PC-3 (cell line): ENCODE results near the gene GPR78. TPM values are rescaled to one million over a fixed set of nuclear protein-coding genes. Genes with fewer than 3 reads are reported as not detected.
"Not testable (repeated sequence)": the region's sequence is repeated elsewhere in the genome, so short reads cannot be mapped to it uniquely, and the experiment has no call there.

Experiments used
- ATAC-seq: fragments of 200-7000 bp; cut with Tn5 transposase; 2 replicates; pipeline ENCODE4 v1.9.1; 2020; ENCODE audit warnings: mild to moderate bottlenecking, moderate library complexity
- BruUV-seq: library from RNA; stranded (reverse); fragments of 400-500 nt; replicated peaks from 2 replicates; lab custom pipeline; 2021; lab: Mats Ljungman, UMichigan
- CTCF ChIA-PET: fragments of 300-600 bp; sonication (Branson Sonifier 250); formaldehyde crosslinking; loops from one replicate; lab custom pipeline; 2022; ENCODE audit warnings: antibody characterized with exemption; lab: Charles Lee
- POLR2A ChIA-PET: fragments of 300-600 bp; sonication (Branson Sonifier 250); formaldehyde crosslinking; loops from one replicate; lab custom pipeline; 2022; ENCODE audit warnings: antibody characterized with exemption; ENCODE audit not compliant: unreplicated experiment; lab: Charles Lee
- DNase-seq: peaks from one replicate; pipeline ENCODE4 v3.0.0-alpha.2; 2015
- H2AFZ ChIP-seq: fragments of 300-600 bp; sonication (generic); 2 replicates; pipeline ENCODE4 v1.6.0; 2016; ENCODE audit warnings: antibody characterized with exemption, low read length
- H3F3A ChIP-seq: fragments of 300-600 bp; sonication (generic); one replicate; pipeline ENCODE4 v1.6.0; 2017; ENCODE audit warnings: antibody characterized with exemption, low read length, control low read depth, mild to moderate bottlenecking; ENCODE audit not compliant: unreplicated experiment
- H3K27ac ChIP-seq: fragments of 300-600 bp; sonication (generic); 2 replicates; pipeline ENCODE4 v1.5.1; 2016; ENCODE audit warnings: mild to moderate bottlenecking, low read length
- H3K27me3 ChIP-seq: fragments of 300-600 bp; sonication (generic); 2 replicates; pipeline ENCODE4 v1.6.1; 2016; ENCODE audit warnings: low read length, mixed read lengths
- H3K36me3 ChIP-seq: fragments of 300-600 bp; sonication (generic); 2 replicates; pipeline ENCODE4 v1.6.1; 2016; ENCODE audit warnings: low read depth, mixed run types, low read length, mixed read lengths
- H3K4me1 ChIP-seq: fragments of 300-600 bp; sonication (generic); 2 replicates; pipeline ENCODE4 v1.5.1; 2016; ENCODE audit warnings: low read length; ENCODE audit not compliant: insufficient read depth
- H3K4me2 ChIP-seq: fragments of 300-600 bp; sonication (generic); 2 replicates; pipeline ENCODE4 v1.6.0; 2016; ENCODE audit warnings: low read length
- H3K4me3 ChIP-seq: fragments of 300-600 bp; sonication (generic); 2 replicates; pipeline ENCODE4 v1.5.1; 2016; ENCODE audit warnings: mild to moderate bottlenecking, low read length, mixed read lengths
- H3K79me2 ChIP-seq: fragments of 300-600 bp; sonication (generic); 2 replicates; pipeline ENCODE4 v1.6.1; 2017; ENCODE audit warnings: low read length, mixed read lengths
- H3K9ac ChIP-seq: fragments of 300-600 bp; sonication (generic); 2 replicates; pipeline ENCODE4 v1.6.0; 2016; ENCODE audit warnings: mild to moderate bottlenecking, low read length
- H3K9me2 ChIP-seq: fragments of 300-600 bp; sonication (generic); replicated peaks from 2 replicates; pipeline ENCODE4 v1.6.1; 2016; ENCODE audit warnings: mixed run types, low read length, mixed read lengths
- H3K9me3 ChIP-seq: fragments of 300-600 bp; sonication (generic); 2 replicates; pipeline ENCODE4 v1.6.1; 2016; ENCODE audit warnings: low read length, mixed read lengths
- H4K20me1 ChIP-seq: fragments of 300-600 bp; sonication (generic); 2 replicates; pipeline ENCODE4 v1.6.1; 2016; ENCODE audit warnings: low read length, mixed read lengths
- intact Hi-C: fragments of 100-400 bp; cut with micrococcal nuclease; formaldehyde crosslinking; loops from 2 replicates; pipeline ENCODE4 v1.9.0; 2023
- total RNA-seq: library from RNA; depleted of rRNA; stranded (reverse); fragments of >200 nt; gene quantifications from 2 replicates; pipeline ENCODE4 v1.2.3, GENCODE V29; 2014

Gene GPR78
- total RNA-seq, 1 experiment from 2014 or later: 2.0 TPM

DNA sequence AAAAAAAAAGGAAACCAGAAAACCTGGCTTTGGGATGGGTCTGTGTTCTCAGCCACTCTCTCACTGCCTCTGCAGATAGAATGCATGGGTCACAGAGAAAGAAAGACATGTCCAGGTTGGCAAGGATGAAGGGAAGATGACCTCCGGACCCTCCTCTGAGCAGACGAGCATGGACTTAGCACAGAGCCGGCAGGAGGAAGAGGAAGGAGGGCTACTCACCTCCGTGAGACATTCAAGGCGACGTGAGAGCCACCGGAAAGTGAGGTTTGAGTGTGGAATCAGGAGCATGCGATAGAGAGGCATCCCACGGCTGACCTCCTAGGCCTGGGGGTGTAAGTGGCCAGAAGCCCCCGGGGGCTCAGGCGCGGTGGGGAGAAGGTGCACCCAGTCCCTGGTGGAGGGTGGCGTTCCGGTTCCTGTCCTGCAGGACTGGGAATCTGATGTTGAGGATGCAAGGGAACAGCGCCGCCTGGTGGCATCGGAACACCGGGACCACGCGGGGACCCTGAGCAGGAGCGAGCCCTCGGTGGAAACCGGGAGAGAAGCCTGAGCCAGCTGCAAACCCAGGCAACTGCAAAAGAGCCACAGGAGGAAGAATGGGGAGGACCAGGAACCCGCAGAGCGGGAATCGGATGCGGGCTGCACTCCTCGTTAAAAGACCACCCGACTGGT, 44.5 kb downstream of the GPR78 start:
- H3K4me2 ChIP-seq, H3K27me3 ChIP-seq, H3K9me2 ChIP-seq, CTCF ChIA-PET, H3K79me2 ChIP-seq, H3F3A ChIP-seq, H3K36me3 ChIP-seq, H3K4me1 ChIP-seq, DNase-seq, H4K20me1 ChIP-seq, BruUV-seq, H2AFZ ChIP-seq, H3K9me3 ChIP-seq, H3K4me3 ChIP-seq, H3K27ac ChIP-seq, POLR2A ChIA-PET, intact Hi-C loops, H3K9ac ChIP-seq: not testable (repeated sequence)
- peak; percentile 97 for ATAC-seq

- intact Hi-C loops, H3K79me2 ChIP-seq, H3K27ac ChIP-seq, CTCF ChIA-PET, DNase-seq, H2AFZ ChIP-seq, H3K36me3 ChIP-seq, H4K20me1 ChIP-seq, POLR2A ChIA-PET, H3K9me2 ChIP-seq, BruUV-seq, H3K27me3 ChIP-seq, H3K9ac ChIP-seq, H3K4me3 ChIP-seq, H3K4me1 ChIP-seq, H3K4me2 ChIP-seq, H3F3A ChIP-seq, H3K9me3 ChIP-seq: not testable (repeated sequence)
- ATAC-seq: peak; percentile 97
Measured at GRCh38 chr4:8630240-8630905, 50.2 kb downstream of the GPR78 start.

DNA sequence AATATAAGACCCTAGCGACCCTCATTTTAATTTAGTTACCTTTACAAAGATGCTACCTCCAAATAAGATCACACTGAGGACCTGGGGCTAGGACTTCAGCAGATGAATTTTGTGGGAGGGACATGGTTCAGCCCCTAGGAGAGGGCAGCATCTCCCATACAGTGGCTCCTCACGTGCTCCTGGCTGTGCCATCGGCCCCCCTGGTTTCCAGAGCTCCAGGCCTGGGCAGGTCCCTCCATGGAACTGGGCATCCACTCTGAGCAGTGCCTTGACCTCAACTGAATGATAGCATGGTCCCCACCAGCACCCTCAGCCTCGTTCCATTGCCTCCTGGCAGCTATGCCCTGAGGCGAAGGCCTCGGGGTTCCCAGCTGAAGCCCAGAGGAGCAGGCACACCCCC, 51.7 kb downstream of the GPR78 start:
- H3K9me3 ChIP-seq, BruUV-seq, H3K79me2 ChIP-seq, H4K20me1 ChIP-seq, H3K27ac ChIP-seq, DNase-seq, intact Hi-C loops, H2AFZ ChIP-seq, H3K9me2 ChIP-seq, H3K4me2 ChIP-seq, ATAC-seq, H3F3A ChIP-seq, CTCF ChIA-PET, H3K4me3 ChIP-seq, H3K9ac ChIP-seq, POLR2A ChIA-PET, H3K4me1 ChIP-seq, H3K36me3 ChIP-seq, H3K27me3 ChIP-seq: not testable (repeated sequence)

DNA sequence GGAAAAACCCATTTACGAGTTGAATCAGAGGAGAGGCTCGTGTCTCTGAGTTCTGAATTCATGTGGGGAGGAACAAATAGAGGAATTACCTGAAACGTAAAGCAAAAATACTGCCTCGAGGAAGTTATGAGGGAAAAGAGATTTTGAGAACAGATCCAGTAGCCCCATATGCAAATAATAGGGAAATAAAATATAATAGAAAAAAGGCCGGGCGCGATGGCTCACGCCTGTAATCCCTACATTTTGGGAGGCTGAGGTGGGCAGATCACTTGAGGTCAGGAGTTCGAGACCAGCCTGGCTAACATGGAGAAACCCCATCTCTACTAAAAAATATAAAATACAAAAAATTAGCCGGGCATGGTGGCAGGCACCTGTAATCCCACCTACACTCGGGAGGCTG, 54.6 kb downstream of the GPR78 start:
- BruUV-seq: not testable (repeated sequence)

DNA sequence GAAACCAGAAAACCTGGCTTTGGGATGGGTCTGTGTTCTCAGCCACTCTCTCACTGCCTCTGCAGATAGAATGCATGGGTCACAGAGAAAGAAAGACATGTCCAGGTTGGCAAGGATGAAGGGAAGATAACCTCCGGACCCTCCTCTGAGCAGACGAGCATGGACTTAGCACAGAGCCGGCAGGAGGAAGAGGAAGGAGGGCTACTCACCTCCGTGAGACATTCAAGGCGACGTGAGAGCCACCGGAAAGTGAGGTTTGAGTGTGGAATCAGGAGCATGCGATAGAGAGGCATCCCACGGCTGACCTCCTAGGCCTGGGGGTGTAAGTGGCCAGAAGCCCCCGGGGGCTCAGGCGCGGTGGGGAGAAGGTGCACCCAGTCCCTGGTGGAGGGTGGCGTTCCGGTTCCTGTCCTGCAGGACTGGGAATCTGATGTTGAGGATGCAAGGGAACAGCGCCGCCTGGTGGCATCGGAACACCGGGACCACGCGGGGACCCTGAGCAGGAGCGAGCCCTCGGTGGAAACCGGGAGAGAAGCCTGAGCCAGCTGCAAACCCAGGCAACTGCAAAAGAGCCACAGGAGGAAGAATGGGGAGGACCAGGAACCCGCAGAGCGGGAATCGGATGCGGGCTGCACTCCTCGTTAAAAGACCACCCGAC, 55.8 kb downstream of the GPR78 start:
- BruUV-seq, H3K9me2 ChIP-seq, H3K27me3 ChIP-seq, H3K9me3 ChIP-seq, H3F3A ChIP-seq, H4K20me1 ChIP-seq, H2AFZ ChIP-seq, H3K4me2 ChIP-seq, H3K9ac ChIP-seq, CTCF ChIA-PET, DNase-seq, H3K4me1 ChIP-seq, intact Hi-C loops, H3K79me2 ChIP-seq, H3K36me3 ChIP-seq, H3K27ac ChIP-seq, POLR2A ChIA-PET, H3K4me3 ChIP-seq: not testable (repeated sequence)
- ATAC-seq: peak; percentile 97

More for the DNA sequence above, 54.6 kb downstream of the GPR78 start:
- H3F3A ChIP-seq, POLR2A ChIA-PET, intact Hi-C loops, H2AFZ ChIP-seq, H3K4me2 ChIP-seq, H3K27me3 ChIP-seq, H3K9me2 ChIP-seq, DNase-seq, H3K9ac ChIP-seq, H3K4me1 ChIP-seq, H3K4me3 ChIP-seq, H3K9me3 ChIP-seq, CTCF ChIA-PET, H4K20me1 ChIP-seq, H3K36me3 ChIP-seq, H3K79me2 ChIP-seq, ATAC-seq, H3K27ac ChIP-seq: not testable (repeated sequence)
